ENCODE measurements around the gene NRTN. TPM values are rescaled to one million over a fixed set of nuclear protein-coding genes. Genes with fewer than 3 reads are reported as not detected.

The NRTN gene
- total RNA-seq, 1 donor from 2014 or later, result 0.13 TPM

DNA sequence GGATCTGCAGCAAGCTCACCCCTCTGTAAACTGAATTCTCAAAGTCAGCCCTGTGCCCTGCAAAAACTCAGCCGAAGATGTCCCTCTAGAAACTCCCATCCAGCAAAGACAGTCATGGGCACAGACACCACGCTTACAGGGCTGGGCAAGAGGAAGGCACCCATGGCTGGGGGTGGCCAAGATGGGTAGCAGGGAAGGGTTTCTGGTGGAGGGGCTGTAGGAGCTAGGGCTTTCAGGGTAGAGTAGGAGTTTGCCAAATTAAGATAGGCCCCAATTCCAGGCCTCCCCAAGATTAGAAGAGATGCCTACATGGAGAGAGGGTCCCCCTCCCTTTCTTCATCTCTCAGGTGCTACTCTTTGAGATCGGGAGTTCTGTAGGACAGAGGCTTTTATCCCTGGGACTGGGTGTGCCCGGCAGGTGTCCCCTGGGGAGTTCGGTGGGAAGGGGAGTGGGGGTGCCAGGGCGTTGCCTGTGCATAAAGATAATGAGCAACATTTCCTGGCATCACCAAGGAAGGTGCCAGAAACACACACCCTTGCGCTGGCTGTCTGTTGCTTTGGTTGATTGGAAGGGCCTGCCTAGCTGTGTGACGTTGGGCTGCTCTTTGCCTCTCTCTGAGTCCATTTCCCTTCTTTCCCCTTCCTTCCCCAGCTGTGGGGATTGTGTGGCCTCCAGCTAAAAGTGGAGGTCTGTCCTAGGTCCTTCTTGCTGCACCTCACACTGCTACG is 9.4 kb downstream of the NRTN start:
- no peak for DNase-seq (ENCODE audit: low read depth in 2 of 2)

DNA sequence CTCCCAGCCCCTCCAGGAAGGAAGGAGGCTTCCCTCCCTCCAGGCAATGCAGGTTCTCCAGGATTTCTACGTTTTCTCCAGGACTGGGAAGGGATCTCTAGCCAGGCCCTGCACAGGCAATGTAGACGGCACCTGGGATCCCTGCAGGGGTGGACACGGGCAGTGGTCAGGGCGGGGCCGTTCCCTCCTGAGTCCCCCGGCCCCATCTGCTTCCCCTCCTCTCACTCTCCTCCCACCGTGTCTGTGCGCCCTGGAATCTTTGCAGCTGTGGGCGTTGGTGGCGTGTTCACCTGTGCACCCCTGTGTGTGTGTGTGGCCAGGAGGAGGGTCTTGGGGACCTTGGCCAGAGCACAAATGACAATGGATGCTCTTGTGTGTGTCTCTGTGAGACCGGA is 10.0 kb downstream of the NRTN start:
- no peak for DNase-seq (ENCODE audit: low read depth in 2 of 2)

DNA sequence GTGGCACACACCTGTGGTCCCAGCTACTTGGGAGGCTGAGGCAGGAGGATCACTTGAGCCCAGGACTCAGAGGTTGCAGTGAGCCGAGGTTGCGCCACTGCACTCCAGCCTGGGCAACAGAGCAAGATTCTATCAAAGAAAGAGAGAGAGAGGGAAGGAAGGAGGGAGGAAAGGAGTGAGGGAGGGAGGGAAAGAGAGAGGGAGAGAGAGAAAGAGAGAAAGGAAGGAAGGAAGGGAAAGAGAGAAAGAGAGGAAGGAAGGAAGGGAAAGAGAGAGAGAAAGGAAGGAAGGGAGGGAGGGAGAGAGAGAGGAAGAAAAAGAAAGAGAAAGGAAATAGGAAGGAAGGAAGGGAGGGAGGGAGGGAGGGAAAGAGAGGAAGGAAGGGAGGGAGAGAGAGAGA is 12.4 kb downstream of the NRTN start:
- no peak for DNase-seq (ENCODE audit: low read depth in 2 of 2)

DNA sequence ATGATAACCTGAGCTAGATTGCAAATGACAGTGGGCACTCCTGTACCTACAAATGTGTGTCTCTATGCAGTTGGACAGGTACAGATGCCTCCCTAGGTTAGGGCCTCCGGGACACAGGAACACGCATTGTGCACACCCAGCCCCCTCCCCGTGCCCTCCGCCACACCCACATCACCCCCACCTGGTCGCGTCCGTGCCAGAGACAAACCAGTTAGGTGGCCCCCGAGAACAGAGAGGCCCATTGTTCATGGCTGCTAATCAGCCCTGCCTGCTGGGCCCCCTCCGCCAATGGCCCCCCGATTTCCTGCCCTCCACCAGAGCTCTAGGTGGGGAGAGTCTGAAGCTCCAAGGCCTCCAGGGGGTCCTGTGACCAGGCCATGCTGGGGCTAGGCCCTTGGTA is 13.7 kb downstream of the NRTN start:
- DNase-seq (ENCODE audit: low read depth in 2 of 2), result no peak

DNA sequence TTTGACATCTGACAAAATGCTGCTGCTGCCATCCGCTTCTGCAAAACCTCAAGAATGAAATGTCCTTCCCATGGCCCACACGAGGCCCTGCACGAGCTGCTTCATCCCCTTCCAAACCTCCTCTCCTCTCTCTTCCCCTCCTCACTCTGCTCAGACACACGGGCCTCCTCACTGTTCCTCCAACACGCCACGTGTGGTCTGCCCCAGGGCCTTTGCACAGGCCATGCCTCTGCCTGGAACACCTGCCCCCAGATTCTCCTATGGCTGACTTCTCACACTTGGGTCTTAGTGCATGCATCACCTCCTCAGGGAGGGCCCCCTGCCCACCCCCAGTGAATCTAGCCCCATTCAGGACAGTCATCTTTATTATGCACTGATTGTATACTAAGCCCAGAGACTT is 15.9 kb downstream of the NRTN start:
- no peak for DNase-seq (ENCODE audit: low read depth in 2 of 2)

DNA sequence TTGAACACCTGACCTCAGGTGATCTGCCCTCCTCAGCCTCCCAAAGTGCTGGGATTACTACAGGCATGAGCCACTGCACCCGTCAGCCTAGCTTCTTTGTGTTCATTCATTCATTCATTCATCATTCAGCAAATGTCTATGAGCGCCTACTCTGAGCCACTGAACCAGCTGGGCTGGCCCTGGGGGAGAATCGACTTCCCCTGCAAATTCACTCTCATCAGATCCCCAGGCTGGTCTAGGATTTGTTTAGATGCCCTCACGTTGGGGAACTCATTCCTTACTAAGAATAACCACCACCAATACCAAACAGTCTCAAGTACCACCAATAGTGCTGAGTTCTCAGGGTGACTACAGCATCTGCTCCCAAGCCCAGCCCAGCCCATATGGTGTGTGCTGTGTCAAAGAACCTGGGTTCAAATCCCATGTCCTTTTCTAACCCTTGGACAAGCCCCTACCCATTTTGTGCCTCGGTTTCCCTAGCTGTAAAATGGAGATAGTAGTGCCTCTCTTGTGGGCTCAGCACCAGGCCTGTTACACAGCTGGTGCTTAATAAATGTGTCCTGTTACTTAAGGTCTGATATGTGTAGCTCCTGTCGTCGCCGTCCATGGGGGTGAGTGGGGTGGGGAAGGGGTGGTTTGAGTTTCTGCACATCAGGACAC is 16.8 kb downstream of the NRTN start:
- DNase-seq (ENCODE audit: low read depth in 2 of 2), result no peak

DNA sequence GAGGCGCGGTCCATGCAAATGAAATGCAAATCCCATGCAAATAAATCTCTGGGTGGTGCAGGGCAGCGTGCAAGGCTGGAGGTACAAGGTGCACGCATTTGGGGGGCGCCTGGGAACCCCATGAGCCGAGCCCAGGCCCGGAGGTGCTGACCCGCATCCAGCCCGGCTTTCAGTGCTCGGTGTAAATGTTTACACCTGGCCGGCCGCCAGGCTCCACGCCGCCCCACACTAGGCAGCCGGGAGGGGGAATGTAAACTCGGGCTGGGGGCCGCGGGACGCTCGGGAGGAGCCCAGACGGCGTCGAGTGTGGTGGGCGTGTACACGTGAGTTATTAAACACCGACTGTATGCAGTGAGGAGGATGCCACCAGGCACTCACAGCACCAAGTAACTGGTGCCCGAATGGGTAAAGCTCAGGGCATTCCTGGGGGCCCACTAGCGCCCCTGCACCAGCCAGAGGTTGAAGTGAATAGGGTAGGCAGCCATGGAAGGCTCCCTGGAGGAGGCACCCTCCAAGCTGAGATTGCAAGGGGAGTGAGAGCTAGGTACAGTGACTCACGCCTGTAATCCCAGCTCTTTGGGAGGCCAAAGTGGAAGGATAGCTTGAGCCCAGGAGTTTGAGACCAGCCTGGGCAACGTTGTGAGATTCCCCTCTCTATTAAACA is 17.4 kb downstream of the NRTN start:
- DNase-seq (ENCODE audit: low read depth in 2 of 2), result no peak

DNA sequence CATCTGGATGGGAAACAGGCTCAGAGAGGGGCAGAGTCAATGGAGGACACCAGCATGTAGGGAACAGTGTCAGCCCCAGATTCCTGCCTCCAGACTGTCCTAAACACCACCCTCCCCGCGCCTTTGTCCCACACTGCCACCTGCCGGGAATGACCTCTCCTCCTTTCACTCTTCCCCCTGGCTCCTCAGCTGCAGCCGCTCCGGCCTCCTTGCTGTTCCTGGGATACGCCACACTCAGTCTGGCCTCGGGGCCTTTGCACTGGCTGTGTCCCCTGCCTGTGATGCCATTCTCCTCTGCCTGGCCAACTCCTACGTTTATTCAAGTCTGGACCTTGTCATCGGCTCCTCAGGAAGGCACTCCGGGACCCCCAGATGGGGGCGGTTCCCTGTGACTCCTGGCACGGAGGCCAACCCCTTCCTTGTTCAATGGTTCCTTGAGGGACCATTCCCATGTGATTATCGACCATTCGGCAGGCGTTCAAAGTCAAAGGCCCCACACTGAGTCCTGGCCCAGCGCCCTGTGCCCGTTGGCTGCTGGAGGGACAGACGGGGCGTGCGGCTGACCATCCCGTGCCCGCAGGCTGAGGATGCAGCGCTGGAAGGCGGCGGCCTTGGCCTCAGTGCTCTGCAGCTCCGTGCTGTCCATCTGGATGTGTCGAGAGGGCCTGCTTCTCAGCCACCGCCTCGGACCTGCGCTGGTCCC is 18.9 kb downstream of the NRTN start:
- no peak for DNase-seq (ENCODE audit: low read depth in 2 of 2)

DNA sequence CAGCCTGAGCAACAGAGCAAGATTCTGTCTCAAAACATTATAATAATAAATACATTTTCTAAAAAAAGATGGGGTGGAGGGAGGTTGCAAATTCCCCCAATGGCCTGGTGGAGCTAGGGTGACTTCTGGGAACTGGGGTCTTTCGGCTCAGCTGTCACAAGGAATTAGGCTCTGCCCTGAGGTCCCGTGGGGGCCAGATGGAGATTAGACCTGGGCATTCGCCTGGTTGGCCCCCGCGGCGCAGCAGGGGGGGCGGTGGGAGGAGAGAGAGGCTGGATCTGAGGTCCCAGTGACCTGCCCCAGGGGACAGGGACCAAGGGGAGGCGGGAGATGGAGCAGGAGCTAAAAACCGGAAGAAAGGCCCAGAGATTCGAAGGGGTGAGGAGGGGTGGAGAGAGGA is 19.9 kb downstream of the NRTN start:
- DNase-seq (ENCODE audit: low read depth in 2 of 2), result no peak

DNA sequence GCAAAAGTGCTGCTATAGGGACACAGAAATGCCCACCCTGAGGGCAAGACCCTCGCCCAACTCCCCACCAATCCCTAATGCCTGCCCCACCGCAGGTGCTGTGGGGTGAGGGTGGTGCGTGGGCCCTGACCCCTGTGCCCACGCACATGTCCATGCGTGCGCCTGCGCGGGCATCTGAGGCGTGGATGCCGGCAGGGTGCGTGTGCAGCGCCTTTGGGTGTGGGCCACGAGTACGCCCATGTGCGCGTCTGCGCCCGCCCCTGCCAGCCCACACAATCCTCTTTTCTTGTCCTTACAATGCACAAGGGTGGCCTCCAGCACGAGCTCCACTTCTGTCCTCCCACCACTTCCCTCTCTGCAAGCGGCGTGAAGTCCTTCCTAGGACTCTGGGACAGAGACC is 20.3 kb downstream of the NRTN start:
- no peak for DNase-seq (ENCODE audit: low read depth in 2 of 2)

DNA sequence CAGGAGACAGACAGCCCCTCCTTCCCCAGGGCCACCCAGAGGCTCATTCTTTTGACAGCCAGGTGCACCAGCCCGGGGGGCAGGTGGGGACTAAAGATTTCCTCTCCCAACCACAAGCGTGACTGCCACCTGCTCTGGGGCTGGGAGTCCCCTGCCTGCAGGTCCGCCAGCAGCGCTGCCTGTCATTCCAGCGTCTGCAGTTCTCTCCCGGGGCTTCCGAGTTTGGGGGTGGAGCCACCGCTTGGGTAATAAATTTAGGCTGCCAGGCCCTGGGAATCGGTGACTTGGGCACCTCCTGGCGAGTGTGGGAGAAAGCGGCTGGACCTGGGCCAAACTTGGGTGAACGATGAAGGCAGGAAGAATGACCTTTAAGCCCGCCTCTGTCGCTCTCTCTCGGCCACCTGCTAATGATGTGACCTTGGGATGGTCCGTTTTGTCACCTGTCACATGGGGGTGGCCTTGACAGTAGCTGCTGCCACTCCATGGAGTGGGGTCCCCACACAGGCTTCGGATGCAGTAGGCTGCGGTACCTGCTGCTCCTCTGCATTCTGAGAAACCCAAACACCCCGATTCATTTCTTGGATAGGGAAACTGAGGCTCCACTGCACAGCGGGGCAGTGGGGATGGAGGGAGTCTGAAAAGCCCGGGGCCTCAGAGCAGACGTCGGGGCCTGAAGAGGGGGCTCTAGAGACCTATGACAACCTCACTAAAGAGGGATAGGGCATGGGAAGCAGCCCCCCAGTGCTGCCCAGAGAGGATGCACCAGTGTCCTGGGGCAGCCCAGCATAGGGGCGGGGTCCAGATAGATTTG is 21.9 kb downstream of the NRTN start:
- no peak for DNase-seq (ENCODE audit: low read depth in 2 of 2)

DNA sequence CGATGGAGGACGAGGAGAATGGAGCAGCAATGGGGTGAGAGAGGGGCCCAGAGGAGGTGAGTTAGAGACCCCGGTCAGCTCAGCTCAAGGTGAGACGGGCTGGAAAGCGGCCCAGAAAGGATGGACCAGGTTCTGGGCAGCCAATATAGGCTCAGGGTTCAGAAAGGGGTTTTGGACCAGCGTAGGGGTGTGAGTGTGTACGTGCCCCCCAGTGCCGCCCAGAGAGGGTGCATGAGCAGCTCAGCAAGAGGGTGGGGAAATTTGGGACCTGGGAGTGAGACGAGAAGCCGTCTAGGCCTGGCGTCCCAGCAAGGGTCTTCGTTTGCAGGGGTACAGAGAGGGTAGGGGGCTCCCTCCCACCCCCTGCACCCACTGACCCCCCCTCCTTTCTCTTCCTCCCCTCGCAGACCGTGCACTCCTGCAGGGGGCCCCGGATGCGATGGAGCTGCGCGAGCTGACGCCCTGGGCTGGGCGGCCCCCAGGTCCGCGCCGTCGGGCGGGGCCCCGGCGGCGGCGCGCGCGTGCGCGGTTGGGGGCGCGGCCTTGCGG is 22.5 kb downstream of the NRTN start:
- no peak for DNase-seq (ENCODE audit: low read depth in 2 of 2)

DNA sequence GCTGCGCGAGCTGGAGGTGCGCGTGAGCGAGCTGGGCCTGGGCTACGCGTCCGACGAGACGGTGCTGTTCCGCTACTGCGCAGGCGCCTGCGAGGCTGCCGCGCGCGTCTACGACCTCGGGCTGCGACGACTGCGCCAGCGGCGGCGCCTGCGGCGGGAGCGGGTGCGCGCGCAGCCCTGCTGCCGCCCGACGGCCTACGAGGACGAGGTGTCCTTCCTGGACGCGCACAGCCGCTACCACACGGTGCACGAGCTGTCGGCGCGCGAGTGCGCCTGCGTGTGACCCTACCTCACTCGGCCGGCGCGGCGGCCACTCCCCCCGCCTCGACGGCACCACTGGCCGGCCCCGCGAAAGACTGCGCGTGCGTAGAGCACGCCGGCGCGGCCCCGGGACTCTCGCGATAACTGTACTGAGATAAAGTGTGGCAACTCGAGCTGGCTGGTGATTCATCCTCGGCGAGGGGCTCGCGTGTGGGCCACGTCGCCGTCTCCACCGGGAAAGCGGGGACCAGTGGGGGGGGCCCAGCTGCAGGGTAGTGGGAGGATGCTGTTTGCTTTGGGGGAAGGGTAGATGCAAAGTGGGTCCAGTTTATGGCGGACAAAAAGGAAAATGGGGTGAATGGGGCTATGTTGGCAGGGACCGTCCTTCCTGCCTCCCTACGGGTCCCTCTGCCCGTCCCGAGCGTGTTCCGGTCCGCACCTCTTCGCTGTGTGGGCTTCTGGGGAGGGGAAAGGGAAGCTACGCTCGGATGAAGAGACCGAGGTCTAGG is 23.2 kb downstream of the NRTN start:
- peak; percentile 80 to 90 for DNase-seq (ENCODE audit: low read depth in 2 of 2)

DNA sequence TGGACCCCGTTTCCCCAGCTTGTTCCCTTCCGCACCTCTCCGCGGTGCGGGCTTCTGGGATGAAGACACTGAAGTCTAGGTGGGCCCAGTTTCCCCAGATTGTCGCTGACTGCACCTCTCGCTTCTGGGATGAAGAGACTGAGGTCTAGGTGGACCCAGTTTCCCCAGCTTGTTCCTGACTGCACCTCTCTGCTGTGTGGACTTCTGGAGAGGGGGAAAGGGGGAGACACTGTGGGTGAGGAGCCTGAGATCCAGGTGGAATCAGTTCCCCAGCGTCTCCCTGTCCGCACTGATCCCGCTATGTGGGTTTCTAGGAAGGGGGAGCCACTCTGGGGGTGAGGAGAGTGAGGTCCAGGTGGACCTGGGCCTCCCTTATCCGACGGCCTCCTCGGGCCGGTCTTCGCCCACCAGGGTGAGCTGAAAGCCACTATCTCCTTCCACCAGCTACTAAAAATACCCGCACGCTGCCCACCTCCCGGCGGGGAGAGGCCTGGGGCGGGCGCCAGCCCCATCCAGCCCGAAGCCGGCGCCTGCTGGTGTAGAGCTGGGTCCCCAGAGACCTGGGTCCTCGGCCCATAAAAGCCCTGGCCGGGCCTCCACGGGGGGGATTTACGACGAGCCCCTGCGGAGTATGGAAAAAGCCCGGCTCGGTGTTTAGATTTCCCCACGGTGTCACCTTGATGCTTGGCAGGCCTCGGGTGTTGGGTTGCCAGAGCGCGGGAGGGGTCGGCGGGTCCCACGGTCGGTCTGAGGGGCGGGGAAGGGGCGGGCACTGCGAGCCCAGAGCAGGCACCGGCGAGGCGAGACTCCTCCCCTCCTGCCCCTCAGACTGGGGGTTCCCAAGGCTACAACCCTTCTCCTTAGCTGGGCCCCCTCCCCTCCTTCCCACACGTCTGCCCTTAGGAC is 24.0 kb downstream of the NRTN start:
- no peak for DNase-seq (ENCODE audit: low read depth in 2 of 2)

DNA sequence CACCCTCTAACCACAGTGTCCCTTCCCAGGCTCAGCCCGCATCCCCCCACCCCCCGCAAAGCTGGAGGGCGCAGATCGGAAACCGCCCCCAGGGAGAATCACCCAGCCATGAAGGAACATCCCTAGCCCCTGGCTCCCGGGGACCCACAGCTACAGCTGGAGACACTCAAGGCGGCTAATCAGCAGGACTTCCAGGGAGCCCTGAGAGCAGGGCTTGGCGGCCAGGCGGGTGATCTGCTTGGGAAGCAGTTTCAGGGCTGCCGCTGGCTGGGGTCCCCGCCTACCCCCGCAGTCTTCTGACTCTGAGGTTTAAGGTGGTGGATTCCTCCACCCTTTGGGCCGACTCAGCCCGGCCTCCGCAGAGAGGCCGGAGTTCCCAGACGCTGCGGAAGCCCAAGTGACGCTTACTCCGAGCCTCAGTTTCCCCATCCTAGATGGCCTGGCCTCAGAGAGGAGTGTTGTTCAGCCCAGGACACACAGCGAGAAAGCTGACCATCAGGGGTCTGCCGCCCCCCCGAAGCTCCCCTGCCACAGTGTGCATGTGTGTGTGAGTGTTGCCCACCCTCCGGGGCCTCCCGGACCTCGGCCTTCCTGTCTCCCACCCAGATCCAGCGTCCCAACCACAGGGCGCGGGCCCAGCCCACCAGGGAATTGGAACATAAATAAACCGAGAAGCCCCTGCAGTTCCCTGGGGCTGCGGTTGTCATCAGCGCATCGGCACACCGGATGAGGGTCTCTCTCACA is 24.9 kb downstream of the NRTN start:
- DNase-seq (ENCODE audit: low read depth in 2 of 2), result no peak

DNA sequence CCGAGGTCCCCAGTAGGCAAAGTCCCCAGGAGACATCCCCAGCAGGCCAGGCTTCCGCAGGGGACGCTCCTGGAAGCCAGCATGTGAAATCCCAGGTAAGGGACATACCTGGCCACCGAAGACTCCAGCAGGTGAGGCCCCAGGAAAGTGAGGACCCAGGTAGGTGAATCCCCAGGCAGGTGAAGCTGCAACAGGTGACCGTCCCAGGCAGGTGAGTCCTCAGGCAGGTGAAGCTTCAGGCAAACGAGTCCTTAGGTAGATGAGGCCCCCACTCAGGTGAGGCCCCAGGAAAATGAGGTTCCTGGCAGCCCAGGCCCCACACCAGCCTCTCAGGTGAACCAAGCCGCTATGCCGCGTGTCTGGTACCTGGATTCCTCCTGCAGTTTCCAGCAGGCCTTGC is 26.3 kb downstream of the NRTN start:
- DNase-seq (ENCODE audit: low read depth in 2 of 2), result no peak

DNA sequence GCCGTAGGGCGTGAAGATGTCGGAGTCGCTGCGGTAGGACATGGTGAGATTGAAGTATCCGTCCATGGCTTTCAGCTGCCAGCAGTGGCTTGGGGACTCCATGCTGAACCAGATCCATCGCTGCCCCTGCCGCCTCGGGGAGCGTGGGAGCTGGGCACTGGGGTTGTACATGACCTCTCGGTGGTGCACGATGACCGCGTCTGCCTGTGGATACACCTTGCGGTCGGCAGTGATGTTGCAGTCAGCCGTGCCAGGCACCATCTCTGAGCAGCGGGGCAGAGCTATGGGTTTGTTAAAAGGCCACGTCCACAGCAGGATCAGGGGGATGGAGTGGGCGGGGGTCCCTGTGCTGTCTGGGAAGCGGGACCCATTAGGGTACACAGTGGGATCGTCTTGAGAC is 27.2 kb downstream of the NRTN start:
- no peak for DNase-seq (ENCODE audit: low read depth in 2 of 2)

DNA sequence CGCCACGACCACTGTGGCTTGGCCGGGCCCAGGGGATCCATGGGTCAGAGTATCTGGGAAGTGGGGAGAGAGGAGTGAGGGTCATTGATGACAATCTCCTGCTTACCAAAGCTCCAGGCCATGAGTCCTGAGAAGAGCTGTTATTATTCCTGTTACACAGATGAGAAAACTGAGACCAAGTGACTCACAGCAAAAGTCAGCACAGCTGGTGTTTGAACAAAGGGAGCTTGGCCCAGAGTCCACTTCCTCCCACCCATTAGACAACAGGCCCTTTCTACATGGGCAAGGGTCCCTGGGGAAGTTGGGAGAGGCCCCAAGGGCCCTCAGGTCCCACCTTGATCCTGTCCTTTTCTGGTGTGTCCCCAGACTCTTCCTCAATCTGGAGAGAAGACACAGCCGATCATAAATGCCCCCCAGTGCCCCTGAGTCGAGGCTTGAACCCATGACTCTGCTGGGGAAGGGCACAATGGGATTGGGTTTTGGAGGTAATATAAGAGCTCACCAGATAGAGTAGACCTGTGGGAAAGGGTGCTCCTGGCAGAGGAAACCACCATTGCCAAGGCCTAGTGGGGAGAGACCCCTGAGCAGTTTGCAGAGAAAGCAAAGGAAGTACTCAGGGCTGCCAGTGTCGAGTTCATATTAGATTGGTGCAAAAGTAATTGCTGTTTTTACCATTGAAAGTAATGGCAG is 27.8 kb downstream of the NRTN start:
- no peak for DNase-seq (ENCODE audit: low read depth in 2 of 2)

All from dermis microvascular lymphatic vessel endothelial cell (primary cell).